Immature natural killer cell (primary cell): Measurements from ENCODE around the gene EPDR1. TPM values are rescaled to one million over a fixed set of nuclear protein-coding genes. Genes with fewer than 3 reads are reported as not detected.

Experiments
- DNase-seq, 3 donors: peaks; one replicate each; pipeline ENCODE4 v3.0.0; 2022; ENCODE audit warnings: mixed read lengths in 1 of 3
- H3K27ac Mint-ChIP-seq, 6 donors: one replicate each; pipeline ENCODE4 v1.8.0; 2020; ENCODE audit warnings: mixed read lengths in 6 of 6, mild to moderate bottlenecking in 5 of 6, inconsistent platforms in 4 of 6, moderate library complexity in 3 of 6
- H3K27me3 Mint-ChIP-seq, 3 donors: one replicate each; pipeline ENCODE4 v1.8.0; 2020 to 2021; ENCODE audit warnings: low read depth in 3 of 3, mild to moderate bottlenecking in 3 of 3, mixed read lengths in 3 of 3, moderate library complexity in 3 of 3, inconsistent platforms in 1 of 3
- H3K36me3 Mint-ChIP-seq, 3 donors: one replicate each; pipeline ENCODE4 v1.8.0; 2020; ENCODE audit warnings: mixed read lengths in 3 of 3, inconsistent platforms in 2 of 3, mild to moderate bottlenecking in 2 of 3
- H3K4me1 Mint-ChIP-seq, 2 donors: one replicate each; pipeline ENCODE4 v1.8.0; 2020; ENCODE audit warnings: inconsistent platforms in 2 of 2, mild to moderate bottlenecking in 2 of 2, mixed read lengths in 2 of 2, moderate library complexity in 1 of 2
- H3K4me3 Mint-ChIP-seq, 5 donors: one replicate each; pipeline ENCODE4 v1.8.0; 2020; ENCODE audit warnings: mild to moderate bottlenecking in 5 of 5, mixed read lengths in 5 of 5, inconsistent platforms in 3 of 5, moderate library complexity in 3 of 5
- H3K9me3 Mint-ChIP-seq, 6 donors: one replicate each; pipeline ENCODE4 v1.8.0; 2020; ENCODE audit warnings: mild to moderate bottlenecking in 6 of 6, mixed read lengths in 6 of 6, inconsistent platforms in 4 of 6, moderate library complexity in 3 of 6
- polyA plus RNA-seq, 3 donors: library from polyadenylated mRNA; unstranded; fragments of 300-500 nt; fragmentation: Illumina TruSeq; gene quantifications; one replicate each; pipeline ENCODE4 v1.2.3, GENCODE V29; 2021

Gene EPDR1
- polyA plus RNA-seq, 3 donors from 2014 or later: 5.2 to 11.2 (median 6.9) TPM

- H3K9me3 Mint-ChIP-seq: peaks cover 0 to 2% (median 0%) of the 10 kb centered on the region in 6 donors
- H3K4me3 Mint-ChIP-seq: no peak overlapping the region
- H3K36me3 Mint-ChIP-seq: no peaks in the 10 kb centered on the region
- no peak for DNase-seq
- peaks cover 3 to 38% (median 13%) of the 10 kb centered on the region in 3 donors for H3K27me3 Mint-ChIP-seq
- H3K4me1 Mint-ChIP-seq: peaks cover 26 to 32% of the 10 kb centered on the region in 2 donors
- no peak overlapping the region for H3K27ac Mint-ChIP-seq
Observed at GRCh38 chr7:37918526-37918925, 1.9 kb upstream of the EPDR1 start.

GRCh38 chr7:37920849-37921805, 687 bp downstream of the EPDR1 start:
- Mint-ChIP-seq H3K36me3 (peaks cover 0 to 5% (median 4%) of the 10 kb centered on the region in 3 donors), H3K4me1 (peaks cover 24 to 30% of the 10 kb centered on the region in 2 donors), H3K4me3 (peak overlapping the region; percentile 87 to 90 (median 89)), H3K27me3 (peaks cover 6 to 21% (median 6%) of the 10 kb centered on the region in 3 donors), H3K9me3 (peaks cover 0 to 6% (median 0%) of the 10 kb centered on the region in 6 donors), H3K27ac (peak overlapping the region in 1 of 6 donors; percentile 38)
- DNase-seq: peak in 2 of 3 donors; percentile 1 to 14

GRCh38 chr7:37921876-37922275, 1.4 kb downstream of the EPDR1 start:
- Mint-ChIP-seq H3K4me1 (peaks cover 20 to 27% of the 10 kb centered on the region in 2 donors), H3K27me3 (peaks cover 6 to 21% (median 6%) of the 10 kb centered on the region in 3 donors)

GRCh38 chr7:37923996-37924395, 3.6 kb downstream of the EPDR1 start:
- Mint-ChIP-seq H3K27ac (no peak overlapping the region), H3K27me3 (peaks cover 4 to 12% (median 6%) of the 10 kb centered on the region in 3 donors), H3K9me3 (peaks cover 0 to 8% (median 1%) of the 10 kb centered on the region in 6 donors), H3K4me1 (peaks cover 12 to 18% of the 10 kb centered on the region in 2 donors), H3K36me3 (peaks cover 0 to 9% (median 7%) of the 10 kb centered on the region in 3 donors), H3K4me3 (no peak overlapping the region)
- DNase-seq: no peak

More at GRCh38 chr7:37921876-37922275, 1.4 kb downstream of the EPDR1 start:
- DNase-seq: no peak
- H3K9me3 Mint-ChIP-seq: peaks cover 0 to 8% (median 1%) of the 10 kb centered on the region in 6 donors
- H3K4me3 Mint-ChIP-seq: peak overlapping the region; percentile 78 to 83 (median 82)
- no peak overlapping the region for H3K27ac Mint-ChIP-seq
- H3K36me3 Mint-ChIP-seq: peaks cover 0 to 9% (median 7%) of the 10 kb centered on the region in 3 donors

GRCh38 chr7:37924491-37925041, 4.1 kb downstream of the EPDR1 start:
- H3K9me3 Mint-ChIP-seq: peaks cover 0 to 8% (median 1%) of the 10 kb centered on the region in 6 donors
- peaks cover 12 to 18% of the 10 kb centered on the region in 2 donors for H3K4me1 Mint-ChIP-seq
- H3K27me3 Mint-ChIP-seq: peaks cover 4 to 11% (median 6%) of the 10 kb centered on the region in 3 donors
- H3K27ac Mint-ChIP-seq: no peak overlapping the region
- peaks cover 0 to 9% (median 7%) of the 10 kb centered on the region in 3 donors for H3K36me3 Mint-ChIP-seq
- H3K4me3 Mint-ChIP-seq: no peak overlapping the region
- DNase-seq: no peak

- H3K9me3 Mint-ChIP-seq: peaks cover 0 to 8% (median 1%) of the 10 kb centered on the region in 6 donors
- DNase-seq: no peak
- H3K27me3 Mint-ChIP-seq: peaks cover 2 to 6% (median 4%) of the 10 kb centered on the region in 3 donors
- H3K27ac Mint-ChIP-seq: no peak overlapping the region
- peaks cover 0 to 9% (median 7%) of the 10 kb centered on the region in 3 donors for H3K36me3 Mint-ChIP-seq
- no peak overlapping the region for H3K4me3 Mint-ChIP-seq
- H3K4me1 Mint-ChIP-seq: peaks cover 6 to 12% of the 10 kb centered on the region in 2 donors
Observed at GRCh38 chr7:37925620-37926019, 5.2 kb downstream of the EPDR1 start.

- Mint-ChIP-seq H3K36me3 (peaks cover 0 to 9% (median 7%) of the 10 kb centered on the region in 3 donors), H3K27ac (no peak overlapping the region), H3K9me3 (peaks cover 0 to 8% (median 1%) of the 10 kb centered on the region in 6 donors), H3K4me3 (no peak overlapping the region), H3K27me3 (peaks cover 0 to 4% (median 2%) of the 10 kb centered on the region in 3 donors), H3K4me1 (no peaks in the 10 kb centered on the region)
- DNase-seq: no peak
Observed at GRCh38 chr7:37927773-37928444, 7.5 kb downstream of the EPDR1 start.

GRCh38 chr7:37928878-37929277, 8.4 kb downstream of the EPDR1 start:
- no peak for DNase-seq
- H3K27ac Mint-ChIP-seq: no peak overlapping the region
- H3K27me3 Mint-ChIP-seq: peaks cover 0 to 2% (median 0%) of the 10 kb centered on the region in 3 donors
- H3K9me3 Mint-ChIP-seq: peaks cover 0 to 8% (median 1%) of the 10 kb centered on the region in 6 donors
- H3K36me3 Mint-ChIP-seq: peaks cover 0 to 9% (median 7%) of the 10 kb centered on the region in 3 donors
- H3K4me3 Mint-ChIP-seq: no peak overlapping the region
- H3K4me1 Mint-ChIP-seq: no peaks in the 10 kb centered on the region

- H3K27ac Mint-ChIP-seq: no peak overlapping the region
- H3K36me3 Mint-ChIP-seq: peaks cover 0 to 9% (median 4%) of the 10 kb centered on the region in 3 donors
- no peaks in the 10 kb centered on the region for H3K4me1 Mint-ChIP-seq
- H3K27me3 Mint-ChIP-seq: no peaks in the 10 kb centered on the region
- DNase-seq: no peak
- peaks cover 0 to 8% (median 0%) of the 10 kb centered on the region in 6 donors for H3K9me3 Mint-ChIP-seq
- H3K4me3 Mint-ChIP-seq: no peak overlapping the region
Observed at GRCh38 chr7:37930226-37930948, 9.9 kb downstream of the EPDR1 start.

- H3K27me3 Mint-ChIP-seq: peaks cover 0 to 7% (median 0%) of the 10 kb centered on the region in 3 donors
- H3K4me3 Mint-ChIP-seq: no peak overlapping the region
- DNase-seq: no peak
- no peaks in the 10 kb centered on the region for H3K4me1 Mint-ChIP-seq
- H3K27ac Mint-ChIP-seq: no peak overlapping the region
- peaks cover 0 to 15% (median 8%) of the 10 kb centered on the region in 6 donors for H3K9me3 Mint-ChIP-seq
- peaks cover 0 to 9% (median 5%) of the 10 kb centered on the region in 3 donors for H3K36me3 Mint-ChIP-seq
Observed at GRCh38 chr7:37932543-37932942, 12.1 kb downstream of the EPDR1 start.

GRCh38 chr7:37933018-37933566, 12.7 kb downstream of the EPDR1 start:
- H3K4me3 Mint-ChIP-seq: no peak overlapping the region
- H3K4me1 Mint-ChIP-seq: no peaks in the 10 kb centered on the region
- peaks cover 0 to 7% (median 1%) of the 10 kb centered on the region in 3 donors for H3K27me3 Mint-ChIP-seq
- DNase-seq: no peak
- H3K9me3 Mint-ChIP-seq: peaks cover 0 to 15% (median 8%) of the 10 kb centered on the region in 6 donors
- H3K27ac Mint-ChIP-seq: no peak overlapping the region
- H3K36me3 Mint-ChIP-seq: peaks cover 0 to 9% (median 5%) of the 10 kb centered on the region in 3 donors

GRCh38 chr7:37942934-37943610, 22.6 kb downstream of the EPDR1 start:
- Mint-ChIP-seq H3K27ac (no peak overlapping the region), H3K4me3 (no peak overlapping the region), H3K9me3 (no peaks in the 10 kb centered on the region), H3K36me3 (no peaks in the 10 kb centered on the region), H3K27me3 (peaks cover 0 to 2% (median 2%) of the 10 kb centered on the region in 3 donors), H3K4me1 (no peaks in the 10 kb centered on the region)
- no peak for DNase-seq
